ENCODE measurements around the gene SP1.
A peak's percentile ranks its signal among the peaks of the same experiment; 100 is the strongest.
"Not testable (repeated sequence)": the region's sequence is repeated elsewhere in the genome, so short reads cannot be mapped to it uniquely, and the experiment has no call there.

Gene SP1

DNA sequence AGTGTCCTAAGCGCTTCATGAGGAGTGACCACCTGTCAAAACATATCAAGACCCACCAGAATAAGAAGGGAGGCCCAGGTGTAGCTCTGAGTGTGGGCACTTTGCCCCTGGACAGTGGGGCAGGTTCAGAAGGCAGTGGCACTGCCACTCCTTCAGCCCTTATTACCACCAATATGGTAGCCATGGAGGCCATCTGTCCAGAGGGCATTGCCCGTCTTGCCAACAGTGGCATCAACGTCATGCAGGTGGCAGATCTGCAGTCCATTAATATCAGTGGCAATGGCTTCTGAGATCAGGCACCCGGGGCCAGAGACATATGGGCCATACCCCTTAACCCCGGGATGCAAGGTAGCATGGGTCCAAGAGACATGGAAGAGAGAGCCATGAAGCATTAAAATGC, 31.0 kb downstream of the SP1 start:
- FAIRE-seq (no peak), DNase-seq (ENCODE audit: insufficient read length, low spot score) (no peak)

GRCh38 chr12:53413485-53414204, 33.7 kb downstream of the SP1 start:
- FAIRE-seq (no peak), DNase-seq (ENCODE audit: insufficient read length, low spot score) (no peak)

DNA sequence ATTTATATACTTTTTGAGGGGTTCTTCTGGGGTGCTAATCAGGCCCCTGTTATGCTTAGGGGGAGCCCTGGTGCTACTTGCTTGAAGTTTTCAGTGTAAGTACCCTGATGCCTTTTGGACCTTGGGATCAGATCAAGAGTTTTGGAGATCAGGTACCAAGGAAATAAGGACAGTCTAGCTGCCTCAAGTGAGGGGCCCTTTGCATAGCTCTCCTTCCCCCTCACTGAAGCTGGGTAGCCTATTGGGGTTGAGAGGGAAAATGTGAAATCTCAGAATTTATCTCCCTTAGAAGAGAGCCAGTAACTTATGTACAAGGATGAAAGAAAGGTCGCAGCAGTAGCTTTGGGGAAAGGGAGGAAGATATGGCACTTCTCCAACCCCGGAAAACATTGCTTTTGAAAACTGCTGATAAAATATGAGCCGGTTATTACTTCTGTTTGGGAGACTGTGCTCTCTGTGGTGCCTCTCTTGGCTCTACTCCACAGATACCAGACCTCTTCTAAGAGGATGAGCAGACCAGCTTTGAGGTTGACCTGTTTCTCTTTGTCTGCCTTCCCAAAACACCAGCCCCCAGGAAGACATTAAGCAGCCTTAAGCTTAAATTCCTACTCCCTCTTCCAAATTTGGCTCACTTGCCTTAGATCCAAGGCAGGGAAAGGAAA, 34.9 kb downstream of the SP1 start:
- FAIRE-seq (no peak), DNase-seq (ENCODE audit: insufficient read length, low spot score) (no peak)

GRCh38 chr12:53415752-53416389, 35.9 kb downstream of the SP1 start:
- not testable (repeated sequence) for FAIRE-seq; DNase-seq (ENCODE audit: insufficient read length, low spot score)

- FAIRE-seq; DNase-seq (ENCODE audit: insufficient read length, low spot score): not testable (repeated sequence)
Observed at GRCh38 chr12:53417291-53417816, 37.4 kb downstream of the SP1 start.

- FAIRE-seq, result no peak
- DNase-seq (ENCODE audit: insufficient read length, low spot score), result no peak
Observed at GRCh38 chr12:53418221-53418620, 38.2 kb downstream of the SP1 start.

GRCh38 chr12:53419756-53420155, 39.8 kb downstream of the SP1 start:
- FAIRE-seq (no peak), DNase-seq (ENCODE audit: insufficient read length, low spot score) (no peak)

DNA sequence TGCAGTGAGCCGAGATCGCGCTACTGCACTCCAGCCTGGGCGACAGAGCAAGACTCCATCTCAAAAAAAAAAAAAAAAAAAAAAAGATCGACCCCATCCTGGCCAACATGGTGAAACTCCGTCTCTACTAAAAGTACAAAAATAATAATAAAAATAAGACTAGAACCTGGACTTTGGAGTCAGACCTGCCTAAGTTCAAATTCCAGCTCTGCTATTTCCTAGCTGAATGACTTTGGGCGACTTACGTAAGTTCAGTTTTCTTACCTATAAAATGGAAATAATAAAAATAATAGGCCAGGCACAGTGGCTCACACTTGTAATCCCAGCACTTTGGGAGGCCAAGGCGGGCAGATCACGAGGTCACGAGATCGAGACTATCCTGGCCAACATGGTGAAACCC, 42.3 kb downstream of the SP1 start:
- not testable (repeated sequence) for FAIRE-seq; DNase-seq (ENCODE audit: insufficient read length, low spot score)

GRCh38 chr12:53423597-53423996, 43.6 kb downstream of the SP1 start, which contains the start of gene AMHR2:
Gene AMHR2, plus strand, starts transcription at chr12:53423855. Its CDS starts 80 bp downstream, at chr12:53423935.
- DNase-seq (ENCODE audit: insufficient read length, low spot score) (no peak), FAIRE-seq (no peak)

GRCh38 chr12:53424626-53425514, 44.9 kb downstream of the SP1 start:
- DNase-seq (ENCODE audit: insufficient read length, low spot score) (no peak), FAIRE-seq (no peak)

- no peak for FAIRE-seq
- no peak for DNase-seq (ENCODE audit: insufficient read length, low spot score)
Observed at GRCh38 chr12:53425515-53426150, 45.7 kb downstream of the SP1 start.

- FAIRE-seq (no peak), DNase-seq (ENCODE audit: insufficient read length, low spot score) (no peak)
Observed at GRCh38 chr12:53427905-53428594, 48.1 kb downstream of the SP1 start.

- FAIRE-seq, result no peak
Observed at GRCh38 chr12:53428741-53429140, 48.8 kb downstream of the SP1 start.

GRCh38 chr12:53430116-53430515, 50.1 kb downstream of the SP1 start:
- no peak for FAIRE-seq
- no peak for DNase-seq (ENCODE audit: insufficient read length, low spot score)

More at GRCh38 chr12:53428741-53429140, 48.8 kb downstream of the SP1 start:
- no peak for DNase-seq (ENCODE audit: insufficient read length, low spot score)

GRCh38 chr12:53431187-53431586, 51.2 kb downstream of the SP1 start:
- DNase-seq (ENCODE audit: insufficient read length, low spot score) (no peak), FAIRE-seq (no peak)

DNA sequence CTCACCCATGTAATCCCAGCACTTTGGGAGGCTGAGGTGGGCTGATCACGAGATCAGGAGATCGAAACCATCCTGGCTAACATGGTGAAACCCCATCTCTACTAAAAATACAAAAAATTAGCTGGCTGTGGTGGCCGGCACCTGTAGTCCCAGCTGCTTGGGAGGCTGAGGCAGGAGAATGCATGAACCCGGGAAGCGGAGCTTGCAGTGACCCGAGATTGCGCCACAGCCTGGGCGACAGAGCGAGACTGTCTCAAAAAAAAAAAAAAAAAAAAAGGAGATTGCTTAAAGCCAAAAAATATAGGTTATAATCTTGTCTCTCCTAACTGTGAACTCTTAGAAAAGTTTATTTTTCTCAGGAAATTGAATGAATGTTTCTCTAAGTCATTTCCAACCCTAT, 55.4 kb downstream of the SP1 start:
- DNase-seq (ENCODE audit: insufficient read length, low spot score); FAIRE-seq: not testable (repeated sequence)

DNA sequence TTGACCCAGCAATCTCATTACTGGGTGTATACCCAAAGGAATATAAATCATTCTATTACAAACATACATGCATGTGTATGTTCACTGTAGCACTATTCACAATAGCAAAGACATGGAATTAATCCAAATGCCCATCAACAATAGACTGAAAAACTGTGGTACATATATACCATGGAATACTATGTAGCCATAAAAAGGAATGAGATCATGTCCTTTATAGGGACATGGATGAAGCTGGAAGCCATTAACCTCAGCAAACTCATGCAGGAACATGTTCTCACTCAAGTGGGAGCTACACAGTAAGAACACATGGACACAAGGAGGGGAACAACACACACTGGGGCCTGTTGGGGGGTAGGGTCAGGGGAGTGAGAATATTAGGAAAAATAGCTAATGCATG, 59.6 kb downstream of the SP1 start:
- FAIRE-seq; DNase-seq (ENCODE audit: insufficient read length, low spot score): not testable (repeated sequence)

GRCh38 chr12:53441040-53441833, 61.3 kb downstream of the SP1 start, which contains the start of gene PRR13:
Gene PRR13, plus strand, starts transcription at chr12:53441734. Its CDS starts 981 bp downstream, at chr12:53442715.
- DNase-seq (ENCODE audit: insufficient read length, low spot score) (peak; percentile 92), FAIRE-seq (peak; percentile 89)

All from GM19239 (cell line).